A673 (cell line): ENCODE measurements around the gene CLSTN1. TPM values are rescaled to one million over a fixed set of nuclear protein-coding genes. Genes with fewer than 3 reads are reported as not detected.

Experiments used
- BruUV-seq: library from RNA; stranded (reverse); fragments of 400-500 nt; replicated peaks from 2 replicates; lab custom pipeline; 2021; lab: Mats Ljungman, UMichigan
- CTCF ChIA-PET: fragments of 300-600 bp; sonication (Branson Sonifier 250); formaldehyde crosslinking; loops from one replicate; lab custom pipeline; 2022; ENCODE audit warnings: antibody characterized with exemption; lab: Charles Lee
- POLR2A ChIA-PET: fragments of 300-600 bp; sonication (Branson Sonifier 250); formaldehyde crosslinking; loops from one replicate; lab custom pipeline; 2022; ENCODE audit warnings: antibody characterized with exemption; ENCODE audit not compliant: low non-redundant PET; lab: Charles Lee
- DNase-seq: peaks from one replicate; pipeline ENCODE4 v3.0.0-alpha.2; 2015; ENCODE audit warnings: low spot score
- H3K27ac ChIP-seq: fragments of 200-600 bp; sonication (generic); 2 replicates; pipeline ENCODE4 v1.5.1; 2016; ENCODE audit warnings: mixed run types, low read depth, mild to moderate bottlenecking, mixed read lengths, antibody characterized with exemption, low read length; ENCODE audit not compliant: poor library complexity, severe bottlenecking
- H3K27me3 ChIP-seq: fragments of 200-600 bp; sonication (generic); replicated peaks from 2 replicates; pipeline ENCODE4 v1.6.1; 2017; ENCODE audit warnings: mixed run types, low read depth, mild to moderate bottlenecking, mixed read lengths, antibody characterized with exemption, low read length; ENCODE audit not compliant: insufficient read depth, poor library complexity
- H3K36me3 ChIP-seq: fragments of 200-600 bp; sonication (generic); 2 replicates; pipeline ENCODE4 v1.6.1; 2016; ENCODE audit warnings: mixed run types, mild to moderate bottlenecking, mixed read lengths, antibody characterized with exemption, low read length; ENCODE audit not compliant: insufficient read depth, poor library complexity, severe bottlenecking
- H3K4me1 ChIP-seq: fragments of 200-600 bp; sonication (generic); 2 replicates; pipeline ENCODE4 v1.6.1; 2017; ENCODE audit warnings: mixed run types, mild to moderate bottlenecking, mixed read lengths, antibody characterized with exemption, low read length; ENCODE audit not compliant: insufficient read depth, poor library complexity, severe bottlenecking
- H3K4me3 ChIP-seq: fragments of 200-600 bp; sonication (generic); 2 replicates; pipeline ENCODE4 v1.5.1; 2016; ENCODE audit warnings: low read depth, mixed run types, mild to moderate bottlenecking, mixed read lengths, low read length; ENCODE audit not compliant: poor library complexity, severe bottlenecking
- H3K9me3 ChIP-seq: fragments of 200-600 bp; sonication (generic); 2 replicates; pipeline ENCODE4 v1.6.1; 2016; ENCODE audit warnings: mixed run types, low read depth, mild to moderate bottlenecking, mixed read lengths, antibody characterized with exemption, low read length; ENCODE audit not compliant: poor library complexity, severe bottlenecking
- CTCF ChIP-seq: fragments of 300-800, 200-600 bp; sonication (generic); conservative IDR thresholded peaks from 2 replicates; pipeline ENCODE4 v1.5.1; 2017; ENCODE audit warnings: low read depth, mild to moderate bottlenecking, antibody characterized with exemption, low read length, moderate library complexity, mixed read lengths
- EZH2 ChIP-seq: fragments of 200-600 bp; sonication (generic); IDR thresholded peaks from 2 replicates; pipeline ENCODE4 v1.6.1; 2017; ENCODE audit warnings: borderline replicate concordance, low read depth, mild to moderate bottlenecking, mixed read lengths, antibody characterized with exemption, low read length; ENCODE audit not compliant: poor library complexity, severe bottlenecking
- intact Hi-C: fragments of 100-400 bp; cut with micrococcal nuclease; formaldehyde crosslinking; loops from one replicate; pipeline ENCODE4 v1.10.0; 2022; ENCODE audit not compliant: unreplicated experiment
- total RNA-seq: library from RNA; stranded (reverse); gene quantifications from 2 replicates; pipeline ENCODE4 v1.2.3, GENCODE V29; 2021

The CLSTN1 gene
- total RNA-seq, 1 experiment from 2014 or later = 77.4 TPM

GRCh38 chr1:9844106-9844505 lies 20.3 kb upstream of the CLSTN1 start:
- TF ChIP-seq CTCF = no peak
- no peak for TF ChIP-seq EZH2
- no peak overlapping the region for H3K4me3 ChIP-seq
- ChIA-PET POLR2A (no interaction called here), CTCF (no interaction called here)
- H3K36me3 ChIP-seq = no peaks in the 10 kb centered on the region
- no peaks in the 10 kb centered on the region for H3K27me3 ChIP-seq
- no peaks in the 10 kb centered on the region for H3K9me3 ChIP-seq
- intact Hi-C loops = no loop called here
- H3K27ac ChIP-seq = no peak overlapping the region
- no peak for DNase-seq
- peaks cover 35% of the 10 kb centered on the region for H3K4me1 ChIP-seq
- no TSS peak for BruUV-seq

- no TSS peak for BruUV-seq
- TF ChIP-seq EZH2 (no peak), CTCF (no peak)
- no peaks in the 10 kb centered on the region for H3K9me3 ChIP-seq
- ChIA-PET CTCF (no interaction called here), POLR2A (no interaction called here)
- no peaks in the 10 kb centered on the region for H3K36me3 ChIP-seq
- H3K27ac ChIP-seq = no peak overlapping the region
- H3K4me3 ChIP-seq = no peak overlapping the region
- intact Hi-C loops = no loop called here
- peaks cover 35% of the 10 kb centered on the region for H3K4me1 ChIP-seq
- H3K27me3 ChIP-seq = no peaks in the 10 kb centered on the region
- no peak for DNase-seq
Observed at GRCh38 chr1:9843576-9843945, 19.8 kb upstream of the CLSTN1 start.

- POLR2A ChIA-PET = interaction anchor here (0.6 kb wide), 1 partner anchor 316 kb away, joined by 3 read pairs; no protein-coding TSS in a partner anchor
Observed at GRCh38 chr1:9842781-9843575, 19.2 kb upstream of the CLSTN1 start.

More at GRCh38 chr1:9842781-9843575, 19.2 kb upstream of the CLSTN1 start:
- no peak overlapping the region for H3K27ac ChIP-seq
- no peaks in the 10 kb centered on the region for H3K9me3 ChIP-seq
- no peak overlapping the region for H3K4me3 ChIP-seq
- no peak for TF ChIP-seq EZH2
- peak; percentile 21; the same call in 1 of the 2 replicates for TF ChIP-seq CTCF
- CTCF ChIA-PET = no interaction called here
- no TSS peak for BruUV-seq
- peak; percentile 73 for DNase-seq
- H3K4me1 ChIP-seq = peaks cover 35% of the 10 kb centered on the region
- intact Hi-C loops = no loop called here
- H3K36me3 ChIP-seq = no peaks in the 10 kb centered on the region
- H3K27me3 ChIP-seq = no peaks in the 10 kb centered on the region
